ENCODE results near the gene ARL17B.
A peak's percentile ranks its signal among the peaks of the same experiment; 100 is the strongest.
"Not testable (repeated sequence)": the region's sequence is repeated elsewhere in the genome, so short reads cannot be mapped to it uniquely, and the experiment has no call there.

The ARL17B gene

GRCh38 chr17:46287587-46287986, 74.0 kb downstream of the ARL17B start:
- DNase-seq = not testable (repeated sequence)

GRCh38 chr17:46286764-46287221, 74.8 kb downstream of the ARL17B start:
- DNase-seq = peak; percentile 17

- DNase-seq = not testable (repeated sequence)
Observed at GRCh38 chr17:46285500-46285899, 76.1 kb downstream of the ARL17B start.

GRCh38 chr17:46284467-46284866, 77.1 kb downstream of the ARL17B start:
- not testable (repeated sequence) for DNase-seq

- DNase-seq = not testable (repeated sequence)
Observed at GRCh38 chr17:46282635-46283034, 78.9 kb downstream of the ARL17B start.

DNA sequence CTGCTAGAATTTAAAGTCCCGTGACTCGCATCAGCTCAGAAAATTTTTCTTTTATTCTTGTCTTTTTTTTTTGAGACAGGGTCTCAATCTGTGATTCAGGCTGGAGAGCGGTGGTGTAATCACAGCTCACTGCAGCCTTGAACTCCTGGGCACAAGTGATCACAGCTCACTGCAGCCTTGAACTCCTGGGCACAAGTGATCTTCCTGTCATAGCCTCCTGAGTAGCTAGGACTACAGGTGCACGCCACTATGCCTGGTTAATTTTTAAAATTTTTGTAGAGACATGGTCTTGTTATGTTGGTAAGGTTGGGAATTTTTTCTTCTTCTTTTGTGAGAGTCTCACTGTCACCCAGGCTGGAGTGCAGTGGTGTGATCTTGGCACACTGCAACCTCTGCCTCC, 80.2 kb downstream of the ARL17B start:
- DNase-seq = not testable (repeated sequence)

GRCh38 chr17:46276728-46277479, 84.7 kb downstream of the ARL17B start:
- DNase-seq = not testable (repeated sequence)

DNA sequence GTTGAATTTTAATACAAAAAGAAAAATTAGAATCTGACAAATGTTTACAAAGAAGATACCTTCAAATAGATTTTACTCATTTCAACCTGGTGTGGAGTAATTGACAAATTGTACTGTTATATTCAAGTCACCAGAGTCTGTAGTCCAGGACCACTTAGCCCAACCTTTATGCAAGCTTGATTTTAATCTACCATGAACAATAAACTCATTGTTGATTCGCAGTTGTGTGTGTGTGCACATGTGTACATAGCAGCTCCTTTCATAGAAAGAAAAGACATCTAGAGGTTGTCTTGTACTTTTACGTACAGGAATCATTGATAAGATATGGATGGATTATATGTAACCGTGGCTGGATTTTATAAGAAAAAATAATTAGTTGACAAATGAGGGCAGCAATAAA, 87.3 kb downstream of the ARL17B start:
- no peak for DNase-seq

- DNase-seq = no peak
Observed at GRCh38 chr17:46273541-46274236, 87.9 kb downstream of the ARL17B start.

DNA sequence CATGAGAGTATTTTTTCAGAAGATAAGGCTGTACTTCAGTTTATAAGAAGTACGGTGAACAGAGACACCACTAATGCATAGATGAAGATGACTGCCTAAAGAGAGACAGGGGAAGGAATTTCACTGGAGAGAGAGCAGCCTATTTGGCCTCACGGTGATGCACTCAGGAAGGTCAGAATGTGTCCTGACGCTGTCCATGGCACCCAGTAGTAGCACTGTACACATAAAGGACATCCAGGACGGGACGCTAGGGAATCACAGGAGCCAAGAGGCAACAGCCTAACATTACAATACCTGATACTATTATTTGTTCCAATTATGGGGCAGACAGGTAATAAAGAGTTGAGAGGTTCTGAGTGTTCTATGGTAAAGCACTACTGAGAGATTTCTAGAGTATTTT, 91.5 kb downstream of the ARL17B start:
- no peak for DNase-seq

DNA sequence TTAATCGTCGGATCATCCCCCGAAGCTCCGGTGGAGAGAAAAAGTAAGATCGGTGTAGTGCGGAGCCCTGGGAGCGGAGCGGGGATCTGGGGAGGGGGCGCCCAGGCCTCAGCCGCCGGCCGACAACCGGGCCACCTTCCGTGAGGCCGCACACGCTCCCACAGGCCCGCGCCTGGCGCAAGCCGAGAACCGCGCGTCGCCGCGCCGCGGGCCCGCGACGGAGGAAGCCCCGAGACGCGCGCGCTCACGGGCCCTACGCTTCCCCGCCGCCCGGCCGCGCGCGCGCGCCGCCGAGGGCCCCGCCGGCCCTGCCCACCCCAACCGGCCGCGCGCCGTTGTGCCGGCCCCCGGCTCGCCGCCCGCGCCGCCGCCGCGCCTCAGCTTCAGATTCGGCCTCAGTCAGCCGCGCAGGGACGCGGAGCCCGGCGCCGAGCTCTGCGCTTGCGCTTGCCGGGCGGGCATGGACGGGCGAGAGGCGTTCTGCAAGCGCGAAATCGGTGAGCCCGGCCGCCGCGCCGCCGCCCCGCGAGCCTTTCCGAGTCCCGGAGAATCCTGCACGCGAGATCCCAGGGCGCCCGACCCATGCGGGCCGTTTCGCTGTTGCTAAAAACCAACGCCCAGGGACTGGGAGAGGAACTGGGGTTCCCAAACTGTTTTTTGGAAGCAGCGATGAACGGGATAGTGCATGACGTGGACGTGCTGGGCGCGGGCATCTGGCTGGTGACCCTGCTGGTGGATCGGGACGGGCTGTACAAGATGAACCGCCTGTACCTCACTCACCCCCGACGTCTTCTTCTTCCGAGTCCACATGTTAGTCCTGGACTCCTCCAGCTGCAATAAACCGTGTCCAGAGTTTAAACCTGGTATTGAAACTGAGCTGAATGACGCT, 94.7 kb downstream of the ARL17B start:
- DNase-seq = peak; percentile 74

DNA sequence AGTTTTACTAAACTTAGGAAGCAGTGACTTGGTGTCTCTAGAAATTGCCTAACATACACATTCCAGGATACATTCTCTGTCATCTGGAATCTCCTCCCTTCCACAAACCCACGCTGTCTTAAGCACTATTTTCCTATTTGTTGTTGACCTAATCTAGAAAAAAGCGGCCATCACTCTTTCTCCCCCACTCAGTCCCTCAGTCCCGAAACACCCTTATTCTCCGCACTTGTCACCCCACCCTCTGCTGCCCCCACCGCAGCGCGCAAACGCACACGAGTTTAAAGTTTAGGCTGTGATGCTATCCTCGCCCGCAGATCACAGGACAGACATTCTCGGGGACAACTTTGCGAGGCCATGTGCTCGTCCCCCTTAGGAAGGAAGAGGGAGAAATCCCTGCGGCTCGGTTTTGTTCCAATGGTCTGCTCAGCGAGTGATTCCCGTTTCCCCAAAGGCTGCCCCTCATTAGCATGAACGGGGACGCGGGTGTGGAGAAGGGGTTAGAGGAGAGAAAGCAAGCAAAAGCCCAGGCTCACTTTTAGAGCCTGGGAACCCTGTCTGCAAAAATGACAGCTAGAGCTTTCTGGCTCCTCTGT, 95.4 kb downstream of the ARL17B start:
- not testable (repeated sequence) for DNase-seq

DNA sequence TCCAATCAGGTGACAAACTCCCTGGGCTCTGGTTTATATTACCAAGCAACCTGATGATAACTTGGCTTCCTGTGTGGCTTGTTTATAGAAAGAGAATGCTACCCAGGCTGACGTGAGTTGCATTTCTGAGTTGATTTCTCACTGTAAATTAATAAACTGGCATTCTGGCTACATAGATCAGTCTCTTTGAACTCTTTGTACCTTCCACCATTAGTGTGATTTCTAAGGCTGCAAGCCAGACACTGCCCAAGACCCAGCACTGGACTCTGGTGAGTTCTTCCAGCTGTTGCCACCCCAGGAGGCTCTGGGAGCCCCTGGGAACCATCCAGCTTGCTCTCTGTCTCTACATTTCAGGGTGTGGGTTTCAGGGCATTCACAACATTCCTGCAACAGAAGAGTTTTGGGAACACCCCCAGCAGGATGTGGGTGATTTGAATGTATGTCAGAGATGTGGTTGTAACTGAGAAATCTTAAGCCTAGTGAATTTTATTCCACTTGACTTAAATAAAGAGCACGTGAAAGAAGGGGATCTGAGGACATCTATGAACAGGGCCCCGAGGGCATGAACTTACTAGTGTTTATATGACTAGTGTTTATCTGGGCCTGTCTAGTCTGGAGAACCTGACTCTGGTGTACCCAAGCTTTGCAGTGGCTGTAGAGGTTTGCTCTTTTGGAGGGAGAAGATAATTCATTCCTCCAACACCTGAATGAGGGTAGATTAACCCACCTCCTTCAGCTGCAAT, 96.9 kb downstream of the ARL17B start:
- no peak for DNase-seq

GRCh38 chr17:46262271-46262670, 99.3 kb downstream of the ARL17B start:
- no peak for DNase-seq

- not testable (repeated sequence) for DNase-seq
Observed at GRCh38 chr17:46259845-46260661, 101.5 kb downstream of the ARL17B start.

GRCh38 chr17:46256369-46256768, 105.2 kb downstream of the ARL17B start:
- DNase-seq = not testable (repeated sequence)

DNA sequence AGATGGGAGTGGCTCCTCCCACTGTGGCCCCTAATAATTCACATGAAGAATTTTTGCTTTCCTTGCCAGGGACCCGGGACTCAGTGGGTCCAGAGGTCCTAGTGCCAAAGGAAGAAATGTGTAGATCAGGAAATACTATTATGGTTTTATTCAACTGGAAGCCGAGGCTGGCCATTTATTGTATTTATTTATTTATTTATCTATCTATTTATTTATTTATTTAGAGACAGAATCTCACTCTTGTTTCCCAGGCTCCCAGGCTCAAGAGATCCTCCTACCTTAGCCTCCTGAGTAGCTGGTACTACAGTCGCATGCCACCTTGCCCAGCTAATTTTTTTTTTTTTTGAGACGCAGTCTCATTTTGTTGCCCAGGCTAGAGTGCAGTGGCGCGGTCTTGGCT, 107.4 kb downstream of the ARL17B start:
- DNase-seq = not testable (repeated sequence)

- peak; percentile 62 for DNase-seq
Observed at GRCh38 chr17:46253722-46254121, 107.8 kb downstream of the ARL17B start.

DNA sequence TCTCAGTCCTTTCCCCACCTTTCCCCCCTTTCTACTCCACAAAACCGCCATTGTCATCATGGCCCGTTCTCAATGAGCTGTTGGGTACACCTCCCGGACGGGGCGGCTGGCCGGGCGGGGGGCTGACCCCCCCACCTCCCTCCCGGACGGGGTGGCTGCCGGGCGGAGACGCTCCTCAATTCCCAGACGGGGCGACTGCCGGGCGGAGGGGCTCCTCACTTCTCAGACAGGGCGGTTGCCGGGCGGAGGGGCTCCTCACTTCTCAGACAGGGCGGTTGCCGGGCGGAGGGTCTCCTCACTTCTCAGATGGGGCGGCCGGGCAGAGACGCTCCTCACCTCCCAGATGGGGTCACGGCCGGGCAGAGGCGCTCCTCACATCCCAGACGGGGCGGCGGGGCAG, 108.8 kb downstream of the ARL17B start:
- DNase-seq = not testable (repeated sequence)

DNA sequence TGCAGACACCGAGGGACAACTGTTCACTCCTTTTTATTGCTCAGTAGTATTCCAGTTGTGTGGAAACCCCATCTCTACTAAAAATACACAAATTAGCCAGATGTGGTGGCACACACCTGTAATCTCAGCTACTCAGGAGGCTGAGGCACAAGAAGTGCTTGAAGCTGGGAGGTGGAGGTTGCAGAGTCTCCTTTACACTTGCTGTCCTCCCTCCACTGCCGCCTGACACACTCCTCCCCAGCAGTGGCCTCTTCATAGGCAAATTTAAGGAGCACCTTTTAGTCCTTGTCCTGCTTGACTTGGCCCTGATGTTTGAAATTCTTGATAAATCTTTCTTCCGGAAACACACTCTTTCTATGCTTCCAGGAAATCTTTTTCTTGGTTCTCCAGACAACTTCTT, 112.4 kb downstream of the ARL17B start:
- DNase-seq = not testable (repeated sequence)
